ENCODE data around the gene NCOR2. TPM values are rescaled to one million over a fixed set of nuclear protein-coding genes. Genes with fewer than 3 reads are reported as not detected.

The NCOR2 gene
- total and polyA plus RNA-seq, 2 donors (not counting 3 experiments of a cell fraction or from before 2014, with no cell fraction given) = 26.5 to 241 TPM

GRCh38 chr12:124525927-124526692 is 41.3 kb downstream of the NCOR2 start:
- Histone ChIP-seq H4K20me1 (replicated peaks; ENCODE audit: control insufficient read depth, extremely low read depth, insufficient read depth, low read length) (no peaks in the 10 kb centered on the region), H2AFZ (ENCODE audit: low read depth, low read length) (no peak overlapping the region), H3K79me2 (ENCODE audit: control insufficient read depth, insufficient read depth, low read length) (peaks cover 19% of the 10 kb centered on the region), H3K4me1 (ENCODE audit: control insufficient read depth, extremely low read depth, insufficient read depth, low read length) (peaks cover 23% of the 10 kb centered on the region), H3K27ac (ENCODE audit: insufficient read depth, low read depth, low read length) (no peak overlapping the region), H3K36me3 (ENCODE audit: control insufficient read depth in 2 of 2, extremely low read depth in 1 of 2, insufficient read depth in 2 of 2, low read length in 2 of 2) (no peaks in the 10 kb centered on the region), H3K9ac (replicated peaks; ENCODE audit: extremely low read depth, insufficient read depth, low read length) (no peak overlapping the region), H3K4me3 (replicated peaks in 1 of 3; ENCODE audit: insufficient read depth in 1 of 3, low read depth in 1 of 3, low read length in 3 of 3) (no peak overlapping the region), H3K4me2 (ENCODE audit: insufficient read depth, low read length) (no peak overlapping the region), H3K9me1 (replicated peaks; ENCODE audit: control insufficient read depth, extremely low read depth, insufficient read depth, low read length) (no peaks in the 10 kb centered on the region), H3K27me3 (ENCODE audit: control insufficient read depth in 2 of 2, insufficient read depth in 2 of 2, low read length in 2 of 2) (no peaks in the 10 kb centered on the region), H3K9me3 (replicated peaks; ENCODE audit: control insufficient read depth, insufficient read depth, low read length) (no peaks in the 10 kb centered on the region)
- DNase-seq (ENCODE audit: low read depth, low spot score) (no peak), FAIRE-seq (no peak)
- dilution Hi-C loops (cut with MboI; ENCODE audit: extremely low pct_ligation_motif_present, low sequenced_read_pairs) = no loop called here
- TF ChIP-seq FOS (IDR thresholded peaks at IDR 0.05; ENCODE audit: borderline replicate concordance, insufficient read depth, low read length) (no peak), POLR2A (IDR thresholded peaks at IDR 0.05; ENCODE audit: low read depth, low read length) (no peak), JUN (IDR thresholded peaks at IDR 0.05; ENCODE audit: borderline replicate concordance, insufficient read depth, insufficient read length, low read depth) (no peak), EZH2 (IDR thresholded peaks at IDR 0.05; ENCODE audit: borderline replicate concordance, low read depth, low read length, severe bottlenecking) (no peak), MYC (IDR thresholded peaks at IDR 0.05; ENCODE audit: low read depth, low read length) (no peak), CTCF (IDR thresholded peaks at IDR 0.05; ENCODE audit: extremely low read depth in 1 of 2, insufficient read depth in 1 of 2, low read depth in 1 of 2, low read length in 2 of 2) (no peak), GATA2 (IDR thresholded peaks at IDR 0.05; ENCODE audit: insufficient read depth, insufficient read length, low read depth, low read length) (no peak), POLR2AphosphoS5 (IDR thresholded peaks at IDR 0.05; ENCODE audit: insufficient read depth, low read depth, low read length) (no peak), MAX (IDR thresholded peaks at IDR 0.05; ENCODE audit: insufficient read depth, insufficient read length) (no peak)
- CTCF ChIA-PET = interaction anchor here (1.1 to 1.4 kb wide), 2 partner anchors 13 to 29 kb away, joined by 3 read pairs; no protein-coding TSS in a partner anchor
- intact Hi-C loops (cut with micrococcal nuclease) = no loop called here
- POLR2A ChIA-PET = no interaction called here
- BruUV-seq (replicated peaks) = no TSS peak
